Measurements from ENCODE around the gene TMEM209. TPM values are rescaled to one million over a fixed set of nuclear protein-coding genes. Genes with fewer than 3 reads are reported as not detected.

TMEM209 gene
- polyA plus RNA-seq, 4 donors, result 24.8 to 30.5 (median 26.0) TPM

- no peak for DNase-seq (ENCODE audit: low read depth in 4 of 4, low spot score in 2 of 4)
Observed at GRCh38 chr7:130145424-130146100, 59.6 kb downstream of the TMEM209 start.

GRCh38 chr7:130144312-130145171 is 60.7 kb downstream of the TMEM209 start:
- peak in 3 of 4 donors; percentile 49 to 77 (median 65) for DNase-seq (ENCODE audit: low read depth in 4 of 4, low spot score in 2 of 4)

GRCh38 chr7:130143986-130144311 is 61.3 kb downstream of the TMEM209 start:
- no peak for DNase-seq (ENCODE audit: low read depth in 4 of 4, low spot score in 2 of 4)

GRCh38 chr7:130143334-130143732 is 61.9 kb downstream of the TMEM209 start:
- no peak for DNase-seq (ENCODE audit: low read depth in 4 of 4, low spot score in 2 of 4)

GRCh38 chr7:130142654-130143333 is 62.4 kb downstream of the TMEM209 start:
- no peak for DNase-seq (ENCODE audit: low read depth in 4 of 4, low spot score in 2 of 4)

GRCh38 chr7:130141884-130142653 is 63.1 kb downstream of the TMEM209 start:
- peak in 3 of 4 donors; percentile 65 to 68 (median 65) for DNase-seq (ENCODE audit: low read depth in 4 of 4, low spot score in 2 of 4)

GRCh38 chr7:130141161-130141883 is 63.9 kb downstream of the TMEM209 start:
- peak; percentile 85 to 94 (median 86) for DNase-seq (ENCODE audit: low read depth in 4 of 4, low spot score in 2 of 4)

- no peak for DNase-seq (ENCODE audit: low read depth in 4 of 4, low spot score in 2 of 4)
Observed at GRCh38 chr7:130140551-130141160, 64.5 kb downstream of the TMEM209 start.

- DNase-seq (ENCODE audit: low read depth in 4 of 4, low spot score in 2 of 4), result no peak
Observed at GRCh38 chr7:130139193-130139960, 65.8 kb downstream of the TMEM209 start.

- DNase-seq (ENCODE audit: low read depth in 4 of 4, low spot score in 2 of 4), result no peak
Observed at GRCh38 chr7:130137207-130137606, 68.0 kb downstream of the TMEM209 start.

GRCh38 chr7:130136579-130137167 is 68.5 kb downstream of the TMEM209 start:
- DNase-seq (ENCODE audit: low read depth in 4 of 4, low spot score in 2 of 4), result no peak

- DNase-seq (ENCODE audit: low read depth in 4 of 4, low spot score in 2 of 4), result no peak
Observed at GRCh38 chr7:130135208-130136205, 69.7 kb downstream of the TMEM209 start.

- DNase-seq (ENCODE audit: low read depth in 4 of 4, low spot score in 2 of 4), result no peak
Observed at GRCh38 chr7:130134726-130135125, 70.5 kb downstream of the TMEM209 start.

GRCh38 chr7:130134106-130134636 is 71.0 kb downstream of the TMEM209 start:
- DNase-seq (ENCODE audit: low read depth in 4 of 4, low spot score in 2 of 4), result no peak

GRCh38 chr7:130133029-130133782 is 72.0 kb downstream of the TMEM209 start:
- no peak for DNase-seq (ENCODE audit: low read depth in 4 of 4, low spot score in 2 of 4)
